ENCODE results near the gene DNAJC3. TPM values are rescaled to one million over a fixed set of nuclear protein-coding genes. Genes with fewer than 3 reads are reported as not detected.
"Not testable (repeated sequence)": the region's sequence is repeated elsewhere in the genome, so short reads cannot be mapped to it uniquely, and the experiment has no call there.

The DNAJC3 gene
- total RNA-seq, 1 donor from 2014 or later, result 51.7 TPM

- Histone ChIP-seq H3K9me3 (ENCODE audit: insufficient read depth, low read depth, low read length) (no peaks in the 10 kb centered on the region), H3K27ac (ENCODE audit: low read depth, low read length) (no peak overlapping the region), H4K20me1 (ENCODE audit: insufficient read depth, low read length) (peaks cover 89% of the 10 kb centered on the region), H3K27me3 (ENCODE audit: insufficient read depth, low read length) (no peaks in the 10 kb centered on the region), H3K9ac (ENCODE audit: low read length) (no peak overlapping the region), H3K4me1 (ENCODE audit: insufficient read depth, low read length) (no peaks in the 10 kb centered on the region), H3K4me2 (ENCODE audit: low read length) (no peak overlapping the region), H3K4me3 (ENCODE audit: insufficient read depth, low read depth, low read length) (no peak overlapping the region), H3K36me3 (ENCODE audit: insufficient read depth, low read length) (no peaks in the 10 kb centered on the region), H3K79me2 (ENCODE audit: insufficient read depth, low read length) (peaks cover 99% of the 10 kb centered on the region), H2AFZ (ENCODE audit: low read depth, low read length) (no peak overlapping the region)
- H3K27ac Mint-ChIP-seq (ENCODE audit: unreplicated experiment), result no peak overlapping the region
- FAIRE-seq (no peak), DNase-seq (ENCODE audit: low read depth) (no peak)
- peaks cover 4% of the 10 kb centered on the region for H3K9me3 Mint-ChIP-seq (ENCODE audit: unreplicated experiment)
- H3K4me3 Mint-ChIP-seq (ENCODE audit: unreplicated experiment), result no peak overlapping the region
- H3K4me1 Mint-ChIP-seq (ENCODE audit: low read depth, unreplicated experiment), result peaks cover 12% of the 10 kb centered on the region
- no peak for TF ChIP-seq EZH2 (IDR thresholded peaks at IDR 0.05; ENCODE audit: insufficient read depth, low read length)
- peaks cover 8% of the 10 kb centered on the region for H3K36me3 Mint-ChIP-seq (ENCODE audit: low read depth, unreplicated experiment)
- H3K27me3 Mint-ChIP-seq (ENCODE audit: low read depth, unreplicated experiment), result no peaks in the 10 kb centered on the region
Observed at GRCh38 chr13:95684418-95684817, 7.5 kb downstream of the DNAJC3 start.

- H3K9me3 Mint-ChIP-seq (ENCODE audit: unreplicated experiment); H3K4me3 ChIP-seq (ENCODE audit: insufficient read depth, low read depth, low read length); H3K4me2 ChIP-seq (ENCODE audit: low read length); DNase-seq (ENCODE audit: low read depth); H3K36me3 Mint-ChIP-seq (ENCODE audit: low read depth, unreplicated experiment); H3K27ac Mint-ChIP-seq (ENCODE audit: unreplicated experiment); H3K4me3 Mint-ChIP-seq (ENCODE audit: unreplicated experiment); H2AFZ ChIP-seq (ENCODE audit: low read depth, low read length); H3K36me3 ChIP-seq (ENCODE audit: insufficient read depth, low read length); H3K4me1 Mint-ChIP-seq (ENCODE audit: low read depth, unreplicated experiment); H3K9ac ChIP-seq (ENCODE audit: low read length); H3K27me3 ChIP-seq (ENCODE audit: insufficient read depth, low read length); H3K4me1 ChIP-seq (ENCODE audit: insufficient read depth, low read length); H3K27ac ChIP-seq (ENCODE audit: low read depth, low read length); FAIRE-seq; H3K27me3 Mint-ChIP-seq (ENCODE audit: low read depth, unreplicated experiment); H3K9me3 ChIP-seq (ENCODE audit: insufficient read depth, low read depth, low read length): not testable (repeated sequence)
- peaks cover 98% of the 10 kb centered on the region for H3K79me2 ChIP-seq (ENCODE audit: insufficient read depth, low read length)
- peaks cover 87% of the 10 kb centered on the region for H4K20me1 ChIP-seq (ENCODE audit: insufficient read depth, low read length)
Observed at GRCh38 chr13:95684960-95685359, 8.0 kb downstream of the DNAJC3 start.

- H2AFZ ChIP-seq (ENCODE audit: low read depth, low read length), result no peak overlapping the region
- Mint-ChIP-seq H3K9me3 (ENCODE audit: unreplicated experiment) (peaks cover 4% of the 10 kb centered on the region), H3K4me3 (ENCODE audit: unreplicated experiment) (no peak overlapping the region), H3K36me3 (ENCODE audit: low read depth, unreplicated experiment) (peaks cover 8% of the 10 kb centered on the region), H3K27ac (ENCODE audit: unreplicated experiment) (no peak overlapping the region), H3K27me3 (ENCODE audit: low read depth, unreplicated experiment) (no peaks in the 10 kb centered on the region), H3K4me1 (ENCODE audit: low read depth, unreplicated experiment) (peaks cover 2% of the 10 kb centered on the region)
- no peak overlapping the region for H3K4me3 ChIP-seq (ENCODE audit: insufficient read depth, low read depth, low read length)
- H3K27ac ChIP-seq (ENCODE audit: low read depth, low read length), result no peak overlapping the region
- H3K79me2 ChIP-seq (ENCODE audit: insufficient read depth, low read length), result peaks cover 52% of the 10 kb centered on the region
- no peaks in the 10 kb centered on the region for H3K9me3 ChIP-seq (ENCODE audit: insufficient read depth, low read depth, low read length)
- TF ChIP-seq CTCF (IDR thresholded peaks at IDR 0.05; ENCODE audit: insufficient read depth, low read depth, low read length) (no peak), EZH2 (IDR thresholded peaks at IDR 0.05; ENCODE audit: insufficient read depth, low read length) (no peak)
- no peaks in the 10 kb centered on the region for H3K36me3 ChIP-seq (ENCODE audit: insufficient read depth, low read length)
- H3K27me3 ChIP-seq (ENCODE audit: insufficient read depth, low read length), result no peaks in the 10 kb centered on the region
- peak; percentile 39 for FAIRE-seq
- H3K9ac ChIP-seq (ENCODE audit: low read length), result no peak overlapping the region
- H3K4me2 ChIP-seq (ENCODE audit: low read length), result no peak overlapping the region
- no peak for DNase-seq (ENCODE audit: low read depth)
- H3K4me1 ChIP-seq (ENCODE audit: insufficient read depth, low read length), result no peaks in the 10 kb centered on the region
- H4K20me1 ChIP-seq (ENCODE audit: insufficient read depth, low read length), result peaks cover 57% of the 10 kb centered on the region
Observed at GRCh38 chr13:95689582-95689926, 12.6 kb downstream of the DNAJC3 start.

- not testable (repeated sequence) for H3K9me3 Mint-ChIP-seq (ENCODE audit: unreplicated experiment); DNase-seq (ENCODE audit: low read depth); H3K4me3 ChIP-seq (ENCODE audit: insufficient read depth, low read depth, low read length); H3K9ac ChIP-seq (ENCODE audit: low read length); H3K4me1 Mint-ChIP-seq (ENCODE audit: low read depth, unreplicated experiment); H3K27me3 ChIP-seq (ENCODE audit: insufficient read depth, low read length); H3K36me3 ChIP-seq (ENCODE audit: insufficient read depth, low read length); H3K9me3 ChIP-seq (ENCODE audit: insufficient read depth, low read depth, low read length); H3K27ac ChIP-seq (ENCODE audit: low read depth, low read length); H2AFZ ChIP-seq (ENCODE audit: low read depth, low read length); H3K4me1 ChIP-seq (ENCODE audit: insufficient read depth, low read length); H3K27ac Mint-ChIP-seq (ENCODE audit: unreplicated experiment); H3K27me3 Mint-ChIP-seq (ENCODE audit: low read depth, unreplicated experiment); H3K4me3 Mint-ChIP-seq (ENCODE audit: unreplicated experiment); FAIRE-seq; H3K4me2 ChIP-seq (ENCODE audit: low read length); H3K36me3 Mint-ChIP-seq (ENCODE audit: low read depth, unreplicated experiment)
- H3K79me2 ChIP-seq (ENCODE audit: insufficient read depth, low read length), result peaks cover 39% of the 10 kb centered on the region
- H4K20me1 ChIP-seq (ENCODE audit: insufficient read depth, low read length), result peaks cover 43% of the 10 kb centered on the region
Observed at GRCh38 chr13:95690986-95691385, 14.0 kb downstream of the DNAJC3 start.
